WTC11 (cell line): ENCODE results near the gene SEZ6L2. TPM values are rescaled to one million over a fixed set of nuclear protein-coding genes. Genes with fewer than 3 reads are reported as not detected.

Experiments
- ATAC-seq: fragments of 200-7000 bp; cut with Tn5 transposase; 2 replicates; pipeline ENCODE4 v1.10.0; 2021; ENCODE audit warnings: mild to moderate bottlenecking, moderate library complexity
- CTCF ChIA-PET: fragments of 300-600 bp; sonication (Branson Sonifier 250); formaldehyde crosslinking; loops from one replicate; lab custom pipeline; 2021; ENCODE audit warnings: antibody characterized with exemption; lab: Charles Lee
- POLR2A ChIA-PET: fragments of 350-600 bp; sonication (Branson Sonifier 250); formaldehyde crosslinking; loops from one replicate; lab custom pipeline; 2021; ENCODE audit warnings: antibody characterized with exemption; lab: Charles Lee
- DNase-seq: peaks from one replicate; pipeline ENCODE4 v3.0.0; 2021; ENCODE audit warnings: low spot score
- H3K27ac Mint-ChIP-seq: 2 replicates; pipeline ENCODE4 v1.8.0; 2021; ENCODE audit warnings: mixed read lengths
- H3K27me3 Mint-ChIP-seq: 2 replicates; pipeline ENCODE4 v1.8.0; 2021; ENCODE audit warnings: low read depth, mild to moderate bottlenecking, moderate library complexity, mixed read lengths
- H3K36me3 Mint-ChIP-seq: 2 replicates; pipeline ENCODE4 v1.8.0; 2021; ENCODE audit warnings: mixed read lengths
- H3K4me1 Mint-ChIP-seq: 2 replicates; pipeline ENCODE4 v1.8.0; 2022; ENCODE audit warnings: mixed read lengths
- H3K4me3 Mint-ChIP-seq: 2 replicates; pipeline ENCODE4 v1.8.0; 2021; ENCODE audit warnings: mild to moderate bottlenecking, moderate library complexity, mixed read lengths
- H3K9me3 Mint-ChIP-seq: 2 replicates; pipeline ENCODE4 v1.8.0; 2021; ENCODE audit warnings: mixed read lengths
- ARID4B ChIP-seq: sonication (generic); formaldehyde crosslinking; IDR thresholded peaks from 2 replicates; pipeline ENCODE4 v1.8.0; 2023; ENCODE audit warnings: missing genetic modification reagents, mild to moderate bottlenecking, borderline replicate concordance
- ATF1 ChIP-seq: sonication (generic); formaldehyde crosslinking; IDR thresholded peaks from 2 replicates; pipeline ENCODE4 v1.8.1; 2023; ENCODE audit warnings: mild to moderate bottlenecking, moderate library complexity, missing genetic modification reagents
- CTCF ChIP-seq: fragments of 200-600 bp; IDR thresholded peaks from 2 replicates; pipeline ENCODE4 v1.8.0; 2022; ENCODE audit warnings: antibody characterized with exemption
- ETV6 ChIP-seq: sonication (generic); formaldehyde crosslinking; IDR thresholded peaks from 2 replicates; pipeline ENCODE4 v1.8.1; 2022; ENCODE audit warnings: mild to moderate bottlenecking, missing genetic modification reagents
- FOXJ3 ChIP-seq: sonication (generic); formaldehyde crosslinking; IDR thresholded peaks from 2 replicates; pipeline ENCODE4 v1.9.0; 2021; ENCODE audit warnings: missing genetic modification reagents, mild to moderate bottlenecking, borderline replicate concordance
- JAZF1 ChIP-seq: fragments of 250-450 bp; sonication (Bioruptor Pico); IDR thresholded peaks from 2 replicates; pipeline ENCODE4 v1.9.0; 2021; ENCODE audit warnings: moderate library complexity, mild to moderate bottlenecking, inconsistent platforms
- NFYB ChIP-seq: sonication (generic); formaldehyde crosslinking; conservative IDR thresholded peaks from 2 replicates; pipeline ENCODE4 v1.8.0; 2022; ENCODE audit warnings: low read depth, missing genetic modification reagents
- NR2C2 ChIP-seq: sonication (generic); formaldehyde crosslinking; IDR thresholded peaks from 2 replicates; pipeline ENCODE4 v1.8.0; 2022; ENCODE audit warnings: mild to moderate bottlenecking, missing genetic modification reagents
- SMAD4 ChIP-seq: sonication (generic); formaldehyde crosslinking; IDR thresholded peaks from 2 replicates; pipeline ENCODE4 v1.8.0; 2022; ENCODE audit warnings: mild to moderate bottlenecking, missing genetic modification reagents
- SP1 ChIP-seq: sonication (generic); formaldehyde crosslinking; conservative IDR thresholded peaks from 2 replicates; pipeline ENCODE4 v1.8.1; 2022; ENCODE audit warnings: missing genetic modification reagents
- TEAD1 ChIP-seq: sonication (generic); formaldehyde crosslinking; IDR thresholded peaks from 2 replicates; pipeline ENCODE4 v1.8.0; 2022; ENCODE audit warnings: mild to moderate bottlenecking, missing genetic modification reagents
- ZNF671 ChIP-seq: fragments of 250-450 bp; sonication (Bioruptor Pico); IDR thresholded peaks from 2 replicates; pipeline ENCODE4 v1.8.0; 2021; ENCODE audit warnings: mild to moderate bottlenecking
- total RNA-seq: library from RNA; stranded (reverse); gene quantifications from 3 replicates; pipeline ENCODE4 v1.2.3, GENCODE V29; 2021
- TF ChIP-seq, protein P1 (sequence below): sonication (generic); formaldehyde crosslinking; IDR thresholded peaks from 2 replicates; pipeline ENCODE4 v1.8.0; 2022; ENCODE audit warnings: mild to moderate bottlenecking, missing genetic modification reagents
- TF ChIP-seq, protein P2 (sequence below): sonication (generic); formaldehyde crosslinking; IDR thresholded peaks from 2 replicates; pipeline ENCODE4 v1.8.0; 2022; ENCODE audit warnings: mild to moderate bottlenecking, missing genetic modification reagents
- TF ChIP-seq, protein P3 (sequence below): sonication (generic); formaldehyde crosslinking; conservative IDR thresholded peaks from 2 replicates; pipeline ENCODE4 v1.8.1; 2022; ENCODE audit warnings: mild to moderate bottlenecking, missing genetic modification reagents

The SEZ6L2 gene
- total RNA-seq, 1 experiment from 2014 or later: 58.2 TPM

GRCh38 chr16:29878172-29878571 is 21.2 kb downstream of the SEZ6L2 start:
- DNase-seq (no peak), ATAC-seq (no peak)
- ChIA-PET CTCF (interaction anchor here (0.6 to 2.3 kb wide), 18 partner anchors 14 to 214 kb away, joined by 3 to 17 read pairs (median 5); partner anchors contain the start of genes ASPHD1, CDIPT, HIRIP3 and MVP), POLR2A (interaction anchor here (0.5 to 1.5 kb wide), 12 partner anchors 8 to 649 kb away, joined by 3 to 7 read pairs (median 5); partner anchors contain the start of genes ASPHD1, CDIPT, KCTD13 and PAGR1)
- Mint-ChIP-seq H3K36me3 (peaks cover 12% of the 10 kb centered on the region; the same call in 1 of the 2 replicates), H3K27me3 (peaks cover 3% of the 10 kb centered on the region; the same call in 1 of the 2 replicates), H3K4me3 (no peak overlapping the region; the same call in 1 of the 2 replicates), H3K4me1 (peaks cover 10% of the 10 kb centered on the region), H3K9me3 (no peaks in the 10 kb centered on the region), H3K27ac (peak overlapping the region; percentile 98)
- no peak for TF ChIP-seq CTCF
- TF ChIP-seq, protein P1, sequence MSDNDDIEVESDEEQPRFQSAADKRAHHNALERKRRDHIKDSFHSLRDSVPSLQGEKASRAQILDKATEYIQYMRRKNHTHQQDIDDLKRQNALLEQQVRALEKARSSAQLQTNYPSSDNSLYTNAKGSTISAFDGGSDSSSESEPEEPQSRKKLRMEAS (CRISPR knock-in tag): no peak
- no peak for TF ChIP-seq SP1
- TF ChIP-seq ATF1: no peak

GRCh38 chr16:29877266-29877961 is 21.9 kb downstream of the SEZ6L2 start:
- peaks cover 10% of the 10 kb centered on the region for H3K4me1 Mint-ChIP-seq
- CTCF ChIA-PET: interaction anchor here (0.6 to 2.3 kb wide), 19 partner anchors 14 to 215 kb away, joined by 3 to 17 read pairs (median 5); partner anchors contain the start of genes ASPHD1, CDIPT, HIRIP3 and MVP
- peak overlapping the region; percentile 98 for H3K27ac Mint-ChIP-seq
- ATAC-seq (peak; percentile 97), DNase-seq (peak; percentile 100)
- H3K4me3 Mint-ChIP-seq: peak overlapping the region; percentile 87
- peaks cover 7% of the 10 kb centered on the region; the same call in 1 of the 2 replicates for H3K36me3 Mint-ChIP-seq
- TF ChIP-seq JAZF1 (CRISPR knock-in tag): no peak
- TF ChIP-seq ETV6 (CRISPR knock-in tag): 0 out of 2 replicates have a peak, but pooled peaks have one; percentile 53
- no peak for TF ChIP-seq ARID4B
- TF ChIP-seq, protein P2, sequence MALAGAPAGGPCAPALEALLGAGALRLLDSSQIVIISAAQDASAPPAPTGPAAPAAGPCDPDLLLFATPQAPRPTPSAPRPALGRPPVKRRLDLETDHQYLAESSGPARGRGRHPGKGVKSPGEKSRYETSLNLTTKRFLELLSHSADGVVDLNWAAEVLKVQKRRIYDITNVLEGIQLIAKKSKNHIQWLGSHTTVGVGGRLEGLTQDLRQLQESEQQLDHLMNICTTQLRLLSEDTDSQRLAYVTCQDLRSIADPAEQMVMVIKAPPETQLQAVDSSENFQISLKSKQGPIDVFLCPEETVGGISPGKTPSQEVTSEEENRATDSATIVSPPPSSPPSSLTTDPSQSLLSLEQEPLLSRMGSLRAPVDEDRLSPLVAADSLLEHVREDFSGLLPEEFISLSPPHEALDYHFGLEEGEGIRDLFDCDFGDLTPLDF (CRISPR knock-in tag): no peak
- TF ChIP-seq, protein P1 (CRISPR knock-in tag): 0 out of 2 replicates have a peak, but pooled peaks have one; percentile 72
- TF ChIP-seq NFYB (CRISPR knock-in tag): peak; percentile 37; the same call in 1 of the 2 replicates
- no peak for TF ChIP-seq NR2C2 (CRISPR knock-in tag)
- no peak for TF ChIP-seq SMAD4 (CRISPR knock-in tag)
- no peak for TF ChIP-seq FOXJ3 (CRISPR knock-in tag)
- TF ChIP-seq TEAD1 (CRISPR knock-in tag): 0 out of 2 replicates have a peak, but pooled peaks have one; percentile 23
- TF ChIP-seq SP1: peak; percentile 49
- TF ChIP-seq ZNF671: no peak
- TF ChIP-seq, protein P3, sequence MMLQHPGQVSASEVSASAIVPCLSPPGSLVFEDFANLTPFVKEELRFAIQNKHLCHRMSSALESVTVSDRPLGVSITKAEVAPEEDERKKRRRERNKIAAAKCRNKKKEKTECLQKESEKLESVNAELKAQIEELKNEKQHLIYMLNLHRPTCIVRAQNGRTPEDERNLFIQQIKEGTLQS (CRISPR knock-in tag): no peak
- H3K27me3 Mint-ChIP-seq: peaks cover 3% of the 10 kb centered on the region; the same call in 1 of the 2 replicates
- POLR2A ChIA-PET: interaction anchor here (0.5 to 1.5 kb wide), 13 partner anchors 9 to 650 kb away, joined by 3 to 7 read pairs (median 5); partner anchors contain the start of genes ASPHD1, CDIPT, KCTD13 and PAGR1
- H3K9me3 Mint-ChIP-seq: no peaks in the 10 kb centered on the region
